GM21528 (cell line): ENCODE data around the gene MACROD2.

Source experiments
- ATAC-seq: cut with Tn5 transposase; IDR thresholded peaks from one replicate; pipeline ENCODE4 v1.9.1; 2021; ENCODE audit warnings: mild to moderate bottlenecking, moderate library complexity; ENCODE audit not compliant: unreplicated experiment, low FRiP score

Gene MACROD2

DNA sequence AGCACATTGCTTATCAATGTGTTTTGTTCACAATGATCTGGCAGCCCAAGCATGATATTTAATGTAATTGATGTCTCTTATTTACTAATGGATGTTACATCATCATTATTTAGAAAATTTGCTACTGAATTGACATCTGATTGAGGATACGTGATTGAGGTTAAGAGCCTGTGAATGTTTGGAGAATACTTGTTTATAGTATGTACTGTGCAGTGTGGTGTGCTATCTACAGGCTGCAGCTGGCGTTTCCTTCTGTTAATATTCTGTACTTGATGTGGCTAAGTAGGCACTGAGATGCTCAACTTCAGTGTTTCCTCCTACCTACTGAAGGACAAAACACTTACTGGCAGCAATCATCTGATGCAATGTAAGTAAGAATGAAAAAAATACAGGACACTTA, 1051.7 kb downstream of the MACROD2 start:
- no peak for ATAC-seq

DNA sequence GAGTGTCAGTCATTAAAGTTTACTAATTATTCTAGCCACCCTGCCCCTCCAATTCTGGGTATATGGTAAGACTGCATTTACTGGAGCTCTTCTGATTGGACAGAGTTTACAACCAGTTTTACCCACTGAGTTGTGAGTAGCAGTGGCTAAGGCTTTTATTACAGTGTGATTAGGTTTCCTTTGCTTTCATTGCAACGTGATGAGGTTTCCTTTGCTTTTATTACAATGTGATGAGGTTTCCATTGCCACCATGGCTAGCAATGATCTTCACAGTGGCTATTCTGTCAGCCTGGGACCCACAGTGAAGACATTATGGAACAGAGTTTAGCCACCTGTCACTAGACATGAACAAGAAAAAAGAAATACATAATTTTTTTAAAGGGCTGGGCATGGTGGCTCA, 1052.3 kb downstream of the MACROD2 start:
- no peak for ATAC-seq

DNA sequence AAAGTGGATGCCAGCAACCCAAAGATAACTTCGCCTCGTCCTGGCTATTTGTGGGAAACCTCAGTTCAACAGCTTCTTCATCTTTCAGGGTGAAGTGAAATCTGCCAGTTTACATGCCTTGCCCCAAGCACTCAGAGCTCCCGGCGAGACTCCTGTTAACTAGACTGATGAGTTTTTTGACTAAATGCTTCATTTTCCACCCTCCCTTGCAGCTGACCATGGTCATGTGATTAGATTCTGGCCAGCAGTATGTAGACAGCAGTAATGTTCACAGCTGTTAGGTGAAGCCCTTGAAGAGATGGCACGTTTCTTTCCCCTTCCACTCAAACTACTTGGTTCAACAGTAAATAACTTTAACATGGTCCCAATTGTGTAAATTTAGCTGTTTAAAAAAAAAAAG, 1060.9 kb downstream of the MACROD2 start:
- ATAC-seq: no peak

DNA sequence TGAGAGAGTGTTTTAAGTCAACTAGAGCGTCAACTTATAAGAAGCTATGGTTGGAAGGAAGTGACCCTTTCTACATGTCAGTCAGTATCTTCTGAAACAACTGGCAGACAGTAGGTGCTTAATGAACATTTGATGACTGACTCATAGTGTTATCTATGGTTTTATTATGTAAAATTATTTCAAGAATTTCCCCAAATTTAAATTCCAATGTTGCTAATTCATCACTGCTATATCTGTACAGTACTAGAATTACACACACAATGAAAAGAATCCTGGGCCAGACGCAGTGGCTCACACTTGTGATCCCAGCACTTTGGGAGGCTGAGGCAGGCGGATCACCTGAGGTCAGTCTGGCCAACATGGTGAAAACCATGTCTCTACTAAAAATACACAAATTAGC, 1063.5 kb downstream of the MACROD2 start:
- ATAC-seq: no peak

DNA sequence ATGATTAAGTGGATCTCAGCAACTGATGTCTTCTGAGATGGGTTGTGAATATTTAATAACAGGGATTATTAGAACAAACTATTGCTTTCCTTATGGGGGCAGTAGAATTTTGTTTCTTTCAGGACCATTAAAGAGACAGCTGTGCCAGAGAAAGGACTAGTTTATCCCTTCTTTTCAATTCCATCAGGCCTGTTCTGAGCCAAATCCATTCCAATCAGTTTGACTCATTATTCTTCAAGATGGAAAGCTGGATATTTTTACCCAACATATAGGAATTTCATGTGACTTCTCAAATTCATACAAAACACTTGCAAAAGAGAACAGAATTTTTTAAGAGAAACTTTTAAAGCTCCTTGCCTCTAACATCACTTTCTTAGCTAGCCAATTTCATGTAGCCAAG, 1064.1 kb downstream of the MACROD2 start:
- ATAC-seq: no peak

DNA sequence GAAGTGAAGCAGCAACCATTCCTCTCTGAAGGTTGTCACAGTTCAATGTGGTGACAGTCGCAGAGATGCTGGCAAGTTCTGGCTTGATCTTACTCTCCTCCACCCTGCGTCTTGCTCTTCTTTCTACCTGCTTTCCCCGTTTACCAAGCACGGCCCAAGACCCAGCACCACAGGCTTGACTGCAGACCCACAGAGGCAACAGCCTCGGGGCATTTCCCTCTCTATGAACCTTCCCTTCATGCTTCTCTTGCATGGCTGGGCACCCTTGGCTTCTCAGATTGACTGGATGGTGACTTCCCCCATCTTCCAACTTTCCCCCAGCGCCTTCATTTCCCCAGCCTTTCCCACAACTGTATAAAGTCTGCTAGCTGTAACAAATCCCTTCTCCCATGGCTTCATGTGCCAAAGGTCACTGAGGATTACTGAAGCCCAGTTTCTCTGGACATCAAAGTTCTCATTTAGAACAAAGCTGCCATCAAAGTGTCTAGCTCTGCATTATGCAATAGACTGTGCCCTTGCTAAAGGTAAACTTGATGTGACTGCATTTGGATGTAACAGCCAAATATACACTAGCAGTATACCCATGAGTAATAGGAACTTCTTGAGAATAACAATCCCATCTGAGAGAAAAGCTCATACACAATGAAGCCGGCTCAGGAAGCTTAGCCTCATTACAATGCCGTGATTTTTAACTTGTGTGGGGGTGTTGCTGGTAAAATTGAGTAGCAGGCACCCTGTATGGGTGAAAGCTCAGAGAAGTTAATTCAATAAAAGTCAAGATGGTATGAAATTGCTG, 1065.1 kb downstream of the MACROD2 start:
- ATAC-seq: no peak

DNA sequence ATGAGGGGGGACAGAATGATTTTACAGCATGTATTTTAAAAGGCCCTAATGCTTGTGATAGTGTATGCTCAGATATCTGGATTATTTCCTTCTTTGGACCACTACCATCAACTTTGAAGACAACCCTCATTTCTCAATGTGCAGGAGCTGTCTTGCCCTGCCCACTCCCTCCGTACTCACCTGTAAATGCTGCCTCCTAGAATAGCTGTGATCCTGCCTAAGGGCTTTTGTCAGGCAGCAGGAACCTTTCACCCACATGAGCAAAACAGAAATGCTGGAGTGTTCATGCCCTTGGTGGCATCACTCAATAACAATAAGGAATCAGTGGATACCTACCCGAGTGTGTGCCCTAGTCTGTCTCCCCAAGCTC, 1065.7 kb downstream of the MACROD2 start:
- ATAC-seq: no peak

DNA sequence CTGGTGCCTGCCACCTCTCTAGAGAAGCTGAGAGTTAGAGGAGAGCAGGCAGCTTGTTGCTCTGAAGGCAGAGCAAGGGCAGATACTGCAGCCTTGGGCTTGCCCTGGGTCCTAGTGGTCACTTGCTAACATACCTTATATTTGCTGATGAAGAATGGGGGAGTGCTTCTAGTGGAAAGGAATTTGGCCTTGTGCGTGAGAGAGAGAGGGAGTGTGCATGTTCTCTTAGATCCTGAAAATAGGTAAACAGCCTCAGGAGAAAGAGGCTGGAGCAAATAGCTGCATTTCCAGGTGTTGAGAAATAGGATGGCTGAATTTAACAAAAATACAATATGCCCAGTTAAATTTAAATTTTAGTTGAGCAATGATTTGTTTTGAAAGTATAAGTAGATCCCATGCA, 1066.6 kb downstream of the MACROD2 start:
- no peak for ATAC-seq

DNA sequence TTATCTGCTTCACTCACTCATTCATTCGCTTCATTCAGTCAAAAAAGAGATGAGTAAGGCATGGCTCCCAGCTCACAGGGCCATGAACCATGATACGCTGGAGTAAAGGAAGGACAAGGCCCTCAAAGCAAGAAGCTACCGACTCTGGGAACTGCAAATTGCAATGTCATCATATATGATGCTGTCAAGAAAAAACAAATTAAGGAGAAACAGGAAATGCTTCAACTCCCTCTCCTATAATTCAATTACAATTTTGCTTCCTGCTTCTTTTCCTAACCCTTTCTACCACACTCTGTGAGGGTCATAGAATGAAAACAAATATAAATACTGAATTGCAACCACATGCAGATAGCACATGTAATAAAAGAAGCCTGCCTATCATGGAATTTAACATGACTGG, 1067.8 kb downstream of the MACROD2 start:
- no peak for ATAC-seq

DNA sequence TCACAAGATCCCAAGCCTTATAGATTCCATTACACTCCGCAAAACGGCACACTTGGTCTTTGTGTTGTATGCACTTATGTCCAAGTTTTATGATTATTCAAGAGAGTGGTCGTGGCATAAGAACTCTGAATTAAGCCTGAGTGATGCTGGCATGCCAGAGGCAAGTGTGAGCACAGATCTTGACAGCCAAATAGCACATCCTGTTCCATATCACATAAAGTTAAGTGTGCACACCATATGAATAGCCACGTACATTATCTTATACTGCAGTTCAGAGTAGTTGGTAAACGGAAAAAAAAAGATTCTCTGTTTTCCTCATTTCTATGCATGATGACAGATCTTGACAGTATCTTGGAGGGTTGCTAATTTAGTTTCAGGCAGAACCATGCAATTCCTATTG, 1069.4 kb downstream of the MACROD2 start:
- ATAC-seq: no peak

DNA sequence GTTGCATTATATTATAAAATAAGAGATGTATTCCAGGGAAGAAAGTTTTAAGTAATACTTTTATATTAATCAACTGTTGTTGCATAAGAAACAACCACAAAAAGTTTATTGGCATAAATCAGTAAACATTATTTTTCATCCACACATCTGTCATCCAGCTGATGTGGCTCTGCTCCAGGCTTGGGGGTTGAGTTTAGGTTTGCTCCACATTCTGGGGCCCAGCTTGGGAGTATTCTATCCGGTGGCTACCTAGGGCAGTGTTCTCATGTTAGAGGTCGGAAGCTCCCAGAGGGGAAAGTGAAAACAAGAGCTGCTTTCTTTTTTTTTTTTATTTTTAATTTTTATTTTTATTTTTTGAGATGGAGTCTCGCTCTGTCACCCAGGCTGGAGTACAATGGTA, 1070.5 kb downstream of the MACROD2 start:
- ATAC-seq: no peak

DNA sequence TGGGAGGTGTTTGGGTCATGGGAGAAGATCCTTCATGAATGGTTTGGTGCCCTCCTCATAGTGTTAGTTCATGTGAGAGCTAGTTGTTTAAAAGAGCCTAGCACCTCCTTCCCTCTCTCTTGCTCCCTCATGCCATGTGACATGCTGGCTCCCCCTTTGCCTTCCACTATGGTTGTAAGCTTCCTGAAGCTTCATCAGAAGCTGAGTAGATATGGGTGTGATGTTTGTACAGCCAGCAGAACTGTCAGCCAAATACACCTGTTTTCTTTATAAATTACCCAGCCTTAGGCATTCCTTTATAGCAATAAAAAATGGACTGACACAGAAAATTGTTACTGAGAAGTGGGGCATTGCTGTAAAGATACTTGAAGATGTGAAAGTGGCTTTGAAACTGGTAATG, 1073.2 kb downstream of the MACROD2 start:
- no peak for ATAC-seq

DNA sequence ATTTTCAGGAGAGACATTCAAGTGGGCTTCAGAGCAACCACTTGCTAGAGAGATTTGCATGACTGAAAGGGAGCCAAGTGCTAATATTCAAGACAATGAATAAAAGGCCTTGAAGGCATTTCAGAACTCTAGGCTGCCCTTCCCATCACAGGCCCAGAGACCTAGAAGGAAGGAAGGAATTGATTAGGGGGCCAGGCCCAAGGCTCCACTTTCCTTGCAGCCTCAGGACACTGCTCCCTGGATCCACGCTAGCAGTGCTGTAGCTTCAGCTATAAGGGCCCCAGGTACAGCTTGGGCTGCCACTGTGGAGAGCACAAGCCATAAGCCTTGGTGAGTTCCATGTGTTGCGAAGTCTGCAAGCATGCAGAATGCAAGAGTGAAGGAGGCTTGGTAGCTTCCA, 1074.0 kb downstream of the MACROD2 start:
- ATAC-seq: no peak

DNA sequence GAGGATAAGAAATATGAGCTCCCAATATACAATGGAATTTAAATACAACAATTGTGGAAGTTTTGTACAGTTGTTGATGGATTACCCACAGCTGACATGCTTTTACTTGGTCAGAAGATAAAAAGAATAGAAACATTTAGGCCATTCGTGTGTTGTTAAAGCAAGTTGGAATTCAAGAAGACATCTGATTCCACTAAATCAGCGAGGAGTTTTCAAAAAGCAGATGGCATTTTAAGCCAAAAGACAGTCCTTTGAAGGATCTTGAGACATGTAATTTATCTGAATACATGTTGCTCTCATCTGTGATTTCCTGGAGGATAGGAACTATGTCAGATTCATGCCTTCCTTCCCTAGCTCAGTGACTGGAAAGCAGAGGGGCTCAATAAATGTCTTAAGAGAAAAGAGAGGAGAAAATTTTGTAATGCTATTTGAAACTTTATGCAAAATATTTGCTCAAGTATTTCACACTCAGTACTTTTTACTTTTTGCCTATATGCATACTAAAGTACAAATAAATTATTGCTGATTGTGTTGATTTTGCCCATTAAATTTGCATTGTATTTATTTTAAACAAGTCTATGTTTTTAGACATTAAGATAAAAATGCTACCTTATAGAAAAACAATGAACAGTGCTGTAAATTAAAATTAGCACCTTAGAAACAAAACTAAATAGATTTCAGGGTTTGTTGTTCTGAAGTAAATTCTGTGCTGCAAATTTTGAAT, 1075.9 kb downstream of the MACROD2 start:
- no peak for ATAC-seq

DNA sequence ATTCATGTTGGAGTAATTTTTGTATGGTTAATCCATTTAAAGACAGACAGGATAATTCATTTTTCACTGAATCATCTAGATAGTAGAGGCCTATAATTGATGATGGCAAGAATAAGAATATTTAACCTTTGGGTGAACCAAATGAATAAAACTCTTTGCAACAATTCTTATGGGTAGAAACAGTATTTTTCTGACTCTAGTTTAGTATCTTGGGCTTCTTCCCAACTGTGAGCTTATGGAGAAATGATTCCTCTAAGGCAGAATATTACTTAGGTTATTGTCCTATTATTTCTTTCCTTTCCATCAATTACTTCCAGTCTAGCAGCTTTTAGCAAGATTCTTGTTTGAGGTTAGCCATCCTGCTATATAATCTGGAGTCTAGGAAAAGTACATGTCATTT, 1077.0 kb downstream of the MACROD2 start:
- ATAC-seq: no peak

DNA sequence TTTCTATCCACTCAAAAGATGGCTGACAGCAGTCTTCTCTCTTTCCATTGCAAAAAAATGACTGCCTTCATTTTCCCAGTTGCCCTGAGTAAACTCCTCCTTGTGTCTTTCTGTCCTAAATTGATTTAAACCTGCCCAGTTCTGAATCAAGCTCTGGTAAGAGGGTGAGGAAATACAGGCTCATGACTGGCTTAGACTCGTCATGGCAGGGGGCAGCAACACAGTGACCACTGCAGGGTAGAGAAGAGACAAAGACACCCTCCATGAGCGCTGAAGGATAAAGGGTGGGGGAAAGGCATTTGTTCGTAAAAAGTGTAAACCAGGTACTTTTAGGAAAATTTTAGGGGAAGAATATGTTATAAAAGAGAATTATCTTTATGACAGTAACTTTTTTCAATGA, 1080.3 kb downstream of the MACROD2 start:
- ATAC-seq: no peak

DNA sequence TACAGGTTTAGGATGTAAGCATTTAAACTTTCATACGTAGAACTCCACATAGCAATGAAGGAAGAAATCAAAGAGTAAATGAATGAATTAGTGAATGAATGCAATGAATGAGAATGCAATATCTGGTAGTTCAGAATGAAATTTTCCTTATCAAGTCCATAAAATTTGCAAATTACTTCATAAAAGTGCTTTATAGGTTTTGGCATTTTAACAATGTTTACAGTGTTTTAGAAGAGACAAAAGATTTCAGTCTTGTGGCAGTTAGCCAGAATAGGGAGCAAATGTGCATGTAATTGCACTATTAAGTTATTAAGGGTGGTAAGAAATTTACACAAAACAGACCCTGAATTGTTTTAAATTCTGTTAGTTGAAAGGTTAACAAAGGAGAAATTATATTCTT, 1081.5 kb downstream of the MACROD2 start:
- no peak for ATAC-seq

DNA sequence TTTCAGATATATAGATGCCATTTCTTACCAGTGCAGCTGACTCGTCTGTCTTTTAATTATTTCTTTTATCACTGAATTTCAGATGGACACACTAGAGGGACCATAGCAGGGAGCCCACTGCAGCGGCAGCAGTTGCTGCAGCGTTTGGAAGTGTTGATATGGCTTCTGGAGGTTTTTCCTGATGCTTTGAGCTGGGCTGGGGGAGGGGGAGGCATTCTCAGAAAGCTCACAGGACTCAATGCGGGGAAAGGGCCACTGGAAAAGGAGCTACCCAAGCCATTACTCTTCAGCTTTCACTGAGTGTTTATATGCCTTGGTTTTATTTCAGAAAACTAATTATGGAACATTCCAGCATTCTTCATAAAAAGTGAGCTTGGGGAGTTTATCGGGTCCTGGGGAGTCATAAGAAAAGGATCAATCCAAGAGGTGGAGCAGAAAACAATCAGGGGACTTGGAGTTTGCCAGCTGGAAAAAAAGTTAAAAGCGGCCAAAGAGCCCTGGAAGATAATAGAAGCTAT, 1082.5 kb downstream of the MACROD2 start:
- no peak for ATAC-seq

DNA sequence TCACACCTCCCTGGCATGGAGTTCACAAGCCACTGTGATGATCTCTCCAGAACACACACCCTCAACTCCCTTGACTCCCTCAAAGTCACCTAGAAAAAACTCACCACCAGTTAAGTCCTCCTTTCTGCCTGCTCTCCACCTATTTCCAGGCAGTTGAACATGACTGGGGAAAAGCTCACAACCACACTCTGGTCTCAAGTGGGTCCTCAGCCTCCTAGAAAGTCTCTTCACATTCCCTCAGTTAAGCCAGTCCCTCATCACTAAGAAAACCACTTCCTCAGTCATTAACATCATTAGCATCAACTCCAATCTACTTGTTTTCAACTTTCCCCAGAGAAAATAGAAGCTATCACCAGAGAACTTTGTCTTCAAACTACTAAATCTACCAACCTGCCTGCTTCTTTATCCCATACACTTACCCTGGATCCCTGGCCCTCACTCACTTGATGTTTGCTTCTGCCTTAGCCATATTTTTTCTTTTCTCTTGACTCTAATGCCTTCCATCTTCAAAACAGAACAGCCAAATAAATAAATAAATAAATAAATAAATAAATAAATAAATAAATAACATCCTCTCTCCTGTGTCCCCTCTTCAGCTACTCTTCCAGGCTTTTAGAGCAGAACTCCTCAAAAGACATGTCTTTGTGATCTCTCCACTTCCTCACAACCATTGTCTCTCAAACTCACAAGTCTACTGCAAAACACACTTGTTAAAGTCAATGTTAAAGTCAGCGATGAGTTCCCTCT, 1084.5 kb downstream of the MACROD2 start:
- ATAC-seq: no peak

DNA sequence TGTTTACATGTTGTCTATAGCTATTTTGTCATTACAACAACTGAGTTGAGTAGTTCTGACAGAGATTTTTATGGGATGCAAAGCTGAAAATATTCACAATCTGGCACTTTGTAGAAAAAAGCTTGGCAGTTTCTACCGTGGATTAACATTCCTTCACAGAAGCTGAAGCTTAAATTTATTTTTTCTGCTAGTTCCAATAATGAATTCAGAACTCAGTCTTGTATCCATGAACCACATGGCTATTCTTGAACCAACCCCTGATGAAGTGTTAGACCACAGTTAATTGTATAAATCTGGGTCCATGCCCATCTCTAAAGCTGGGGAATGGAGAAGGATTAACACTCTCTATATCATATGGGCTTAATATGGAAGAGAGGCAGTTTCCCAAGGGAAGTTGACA, 1085.9 kb downstream of the MACROD2 start:
- ATAC-seq: no peak

DNA sequence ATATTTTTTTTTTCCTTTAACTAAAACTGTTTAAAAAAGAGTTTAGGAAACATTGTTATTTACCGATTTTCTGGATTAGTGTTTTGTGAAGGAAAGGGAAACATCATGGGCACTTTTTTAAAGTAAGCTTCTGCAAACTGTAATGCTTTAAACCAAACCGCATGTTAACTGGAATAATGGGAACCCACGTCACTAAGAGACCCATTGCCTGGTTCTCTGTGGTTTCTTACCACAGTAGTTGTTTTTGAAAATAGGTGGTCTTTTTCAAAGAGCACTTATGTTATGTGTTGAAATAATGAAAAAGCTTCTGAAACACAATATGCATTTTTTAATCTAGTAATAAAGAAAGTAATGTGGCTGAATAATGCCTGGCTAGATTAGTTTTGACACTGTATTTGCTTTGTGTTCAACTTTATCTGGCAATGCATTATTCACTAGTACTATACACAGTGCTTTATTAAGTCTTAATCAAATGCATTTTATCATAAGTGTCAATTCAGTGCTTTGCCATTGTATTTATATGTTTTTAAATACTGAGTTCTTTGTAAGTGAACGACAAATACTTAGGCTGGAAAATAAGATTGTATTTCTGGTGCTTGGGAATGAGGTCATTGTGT, 1096.2 kb downstream of the MACROD2 start:
- ATAC-seq: no peak
